OCI-LY7 (cell line): Measurements from ENCODE around the gene ADCY5.

Experiments
- EZH2phosphoT487 ChIP-seq: fragments of 200-600 bp; sonication (generic); IDR thresholded peaks from 2 replicates; pipeline ENCODE4 v1.6.1; 2018; ENCODE audit warnings: low read depth, borderline replicate concordance, mild to moderate bottlenecking, mixed run types, antibody characterized with exemption, low read length, moderate library complexity, mixed read lengths
- TF ChIP-seq, protein P1 (sequence below): fragments of 200-600 bp; sonication (generic); conservative IDR thresholded peaks from 2 replicates; pipeline ENCODE4 v1.5.1; 2014; ENCODE audit warnings: mild to moderate bottlenecking, antibody characterized with exemption, low read length, moderate library complexity, mixed read lengths

DNA sequence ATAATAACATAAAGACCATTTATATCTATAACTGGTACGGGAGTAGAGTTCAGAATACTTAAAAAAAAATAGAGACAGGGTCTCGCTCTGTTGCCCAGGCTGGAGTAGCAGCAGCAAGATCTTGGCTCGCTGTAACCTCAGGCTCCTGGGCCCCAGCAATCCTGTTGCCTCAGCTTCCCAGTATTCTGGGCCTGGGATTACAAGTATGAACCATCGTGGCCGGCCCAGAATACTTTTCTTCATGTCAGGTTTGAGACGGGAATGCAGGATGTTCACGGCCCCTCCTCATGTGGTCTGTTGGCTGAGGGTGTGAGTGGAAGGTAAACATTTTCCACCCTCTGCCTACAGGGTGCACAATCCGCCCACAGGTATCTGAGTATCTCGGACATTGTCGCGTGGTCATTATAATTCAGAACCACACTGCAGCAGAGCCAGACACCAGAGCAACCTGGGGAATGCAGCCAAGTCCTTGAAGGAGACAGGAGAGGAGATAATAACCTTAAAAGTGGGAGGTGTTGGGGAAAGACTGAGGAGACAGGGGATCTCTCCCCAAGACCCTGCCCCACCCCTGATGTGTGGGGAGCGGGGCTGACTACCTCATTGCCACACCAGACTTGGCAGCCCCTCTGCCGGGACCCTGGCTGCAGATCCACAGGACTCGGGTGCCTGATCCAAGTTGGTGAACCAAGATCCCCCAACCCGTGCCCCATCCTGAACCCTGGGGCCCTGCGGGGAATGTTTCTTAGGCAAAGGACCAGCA lies 106.8 kb downstream of the ADCY5 start:
- TF ChIP-seq, protein P1, sequence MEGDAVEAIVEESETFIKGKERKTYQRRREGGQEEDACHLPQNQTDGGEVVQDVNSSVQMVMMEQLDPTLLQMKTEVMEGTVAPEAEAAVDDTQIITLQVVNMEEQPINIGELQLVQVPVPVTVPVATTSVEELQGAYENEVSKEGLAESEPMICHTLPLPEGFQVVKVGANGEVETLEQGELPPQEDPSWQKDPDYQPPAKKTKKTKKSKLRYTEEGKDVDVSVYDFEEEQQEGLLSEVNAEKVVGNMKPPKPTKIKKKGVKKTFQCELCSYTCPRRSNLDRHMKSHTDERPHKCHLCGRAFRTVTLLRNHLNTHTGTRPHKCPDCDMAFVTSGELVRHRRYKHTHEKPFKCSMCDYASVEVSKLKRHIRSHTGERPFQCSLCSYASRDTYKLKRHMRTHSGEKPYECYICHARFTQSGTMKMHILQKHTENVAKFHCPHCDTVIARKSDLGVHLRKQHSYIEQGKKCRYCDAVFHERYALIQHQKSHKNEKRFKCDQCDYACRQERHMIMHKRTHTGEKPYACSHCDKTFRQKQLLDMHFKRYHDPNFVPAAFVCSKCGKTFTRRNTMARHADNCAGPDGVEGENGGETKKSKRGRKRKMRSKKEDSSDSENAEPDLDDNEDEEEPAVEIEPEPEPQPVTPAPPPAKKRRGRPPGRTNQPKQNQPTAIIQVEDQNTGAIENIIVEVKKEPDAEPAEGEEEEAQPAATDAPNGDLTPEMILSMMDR: no peak
- TF ChIP-seq EZH2phosphoT487: no peak
